RWPE2 (cell line): Measurements from ENCODE around the gene PRAMEF33.
"Not testable (repeated sequence)": the region's sequence is repeated elsewhere in the genome, so short reads cannot be mapped to it uniquely, and the experiment has no call there.

Experiments used
- ATAC-seq: fragments of 200-7000 bp; cut with Tn5 transposase; 3 replicates; pipeline ENCODE4 v1.9.1; 2021; ENCODE audit warnings: low read depth
- DNase-seq: peaks from one replicate; pipeline ENCODE4 v3.0.0-alpha.2; 2020; ENCODE audit warnings: low spot score
- H3K27ac ChIP-seq: fragments of 450-650 bp; 2 replicates; pipeline ENCODE4 v1.5.1; 2017; ENCODE audit warnings: mild to moderate bottlenecking; ENCODE audit not compliant: poor library complexity, severe bottlenecking
- H3K27me3 ChIP-seq: fragments of 250-450 bp; sonication (Bioruptor Pico); 2 replicates; pipeline ENCODE4 v1.5.1; 2021; ENCODE audit warnings: mild to moderate bottlenecking, moderate library complexity; ENCODE audit not compliant: insufficient read depth, poor library complexity, severe bottlenecking
- H3K36me3 ChIP-seq: fragments of 250-450 bp; sonication (Bioruptor Pico); 2 replicates; pipeline ENCODE4 v1.5.1; 2020; ENCODE audit warnings: low read depth, mild to moderate bottlenecking, moderate library complexity
- H3K4me1 ChIP-seq: fragments of 250-450 bp; sonication (Bioruptor Pico); 2 replicates; pipeline ENCODE4 v1.5.1; 2021; ENCODE audit warnings: mild to moderate bottlenecking, moderate library complexity; ENCODE audit not compliant: insufficient read depth, poor library complexity, severe bottlenecking
- H3K4me3 ChIP-seq: fragments of 250-450 bp; sonication (Bioruptor Pico); 2 replicates; pipeline ENCODE4 v1.5.1; 2021; ENCODE audit warnings: mild to moderate bottlenecking, moderate library complexity; ENCODE audit not compliant: severe bottlenecking
- H3K9me3 ChIP-seq: fragments of 250-450 bp; sonication (Bioruptor Pico); 2 replicates; pipeline ENCODE4 v1.5.1; 2021; ENCODE audit warnings: mild to moderate bottlenecking, moderate library complexity; ENCODE audit not compliant: severe bottlenecking

Gene PRAMEF33

GRCh38 chr1:13303239-13303638 lies at the start of gene PRAMEF33:
PRAMEF33 (plus strand) TSS chr1:13303539; CDS start chr1:13305955, 2,416 bp downstream.
- H3K36me3 ChIP-seq, ATAC-seq, DNase-seq: not testable (repeated sequence)

GRCh38 chr1:13253898-13254297 lies 49.4 kb upstream of the PRAMEF33 start, which contains the start of gene PRAMEF5:
PRAMEF5 (plus strand) TSS chr1:13254198; CDS start chr1:13259269, 5,071 bp downstream.
- DNase-seq, H3K36me3 ChIP-seq, ATAC-seq, H3K27me3 ChIP-seq, H3K4me1 ChIP-seq, H3K4me3 ChIP-seq, H3K9me3 ChIP-seq, H3K27ac ChIP-seq: not testable (repeated sequence)

More at GRCh38 chr1:13303239-13303638, at the start of gene PRAMEF33:
- not testable (repeated sequence) for H3K27ac ChIP-seq, H3K4me3 ChIP-seq, H3K9me3 ChIP-seq, H3K27me3 ChIP-seq, H3K4me1 ChIP-seq

GRCh38 chr1:13265124-13265523 lies 38.2 kb upstream of the PRAMEF33 start:
- H3K27ac ChIP-seq, DNase-seq, H3K36me3 ChIP-seq, H3K9me3 ChIP-seq, H3K4me1 ChIP-seq, H3K4me3 ChIP-seq, H3K27me3 ChIP-seq: not testable (repeated sequence)
- ATAC-seq, result peak; percentile 49; the same call in 2 of the 3 replicates

- H3K4me1 ChIP-seq, result not testable (repeated sequence)
Observed at GRCh38 chr1:13277016-13277415, 26.3 kb upstream of the PRAMEF33 start.

GRCh38 chr1:13279617-13280016 lies 23.7 kb upstream of the PRAMEF33 start:
- not testable (repeated sequence) for H3K27me3 ChIP-seq, H3K27ac ChIP-seq, H3K9me3 ChIP-seq, H3K4me1 ChIP-seq, H3K36me3 ChIP-seq, DNase-seq, H3K4me3 ChIP-seq, ATAC-seq

More at GRCh38 chr1:13277016-13277415, 26.3 kb upstream of the PRAMEF33 start:
- not testable (repeated sequence) for H3K4me3 ChIP-seq, H3K9me3 ChIP-seq, H3K27ac ChIP-seq, H3K27me3 ChIP-seq, ATAC-seq, DNase-seq, H3K36me3 ChIP-seq

GRCh38 chr1:13285037-13285436 lies 18.3 kb upstream of the PRAMEF33 start, which contains the start of gene PRAMEF8:
PRAMEF8 (minus strand) TSS chr1:13285137; CDS start chr1:13284091, 1,046 bp downstream.
- not testable (repeated sequence) for H3K9me3 ChIP-seq, H3K36me3 ChIP-seq, ATAC-seq, H3K4me1 ChIP-seq, H3K27me3 ChIP-seq, H3K4me3 ChIP-seq, DNase-seq, H3K27ac ChIP-seq

GRCh38 chr1:13289030-13289429 lies 14.3 kb upstream of the PRAMEF33 start:
- not testable (repeated sequence) for H3K9me3 ChIP-seq, H3K36me3 ChIP-seq, DNase-seq, H3K27me3 ChIP-seq, ATAC-seq, H3K4me1 ChIP-seq, H3K27ac ChIP-seq, H3K4me3 ChIP-seq

- not testable (repeated sequence) for H3K9me3 ChIP-seq, H3K27me3 ChIP-seq, H3K27ac ChIP-seq, DNase-seq, H3K36me3 ChIP-seq, H3K4me3 ChIP-seq, H3K4me1 ChIP-seq
- ATAC-seq, result peak; percentile 57; the same call in 2 of the 3 replicates
Observed at GRCh38 chr1:13297216-13297931, 6.0 kb upstream of the PRAMEF33 start.

GRCh38 chr1:13298699-13299098 lies 4.6 kb upstream of the PRAMEF33 start:
- not testable (repeated sequence) for H3K27me3 ChIP-seq, H3K9me3 ChIP-seq, H3K36me3 ChIP-seq, H3K4me3 ChIP-seq, H3K27ac ChIP-seq, DNase-seq, ATAC-seq, H3K4me1 ChIP-seq

GRCh38 chr1:13302197-13302596 lies 1.1 kb upstream of the PRAMEF33 start:
- not testable (repeated sequence) for ATAC-seq, H3K4me3 ChIP-seq, H3K4me1 ChIP-seq, H3K9me3 ChIP-seq, H3K27ac ChIP-seq, H3K27me3 ChIP-seq, H3K36me3 ChIP-seq, DNase-seq

- not testable (repeated sequence) for H3K4me1 ChIP-seq, DNase-seq, H3K9me3 ChIP-seq, H3K27ac ChIP-seq, H3K36me3 ChIP-seq, H3K4me3 ChIP-seq, H3K27me3 ChIP-seq, ATAC-seq
Observed at GRCh38 chr1:13315281-13315680, 11.9 kb downstream of the PRAMEF33 start, which contains the start of gene PRAMEF15. PRAMEF15 (plus strand) TSS chr1:13315581; CDS start chr1:13318408, 2,827 bp downstream.
